Effector memory CD8-positive, alpha-beta T cell (primary cell): ENCODE measurements around the gene KCNQ1.

Experiments
- ATAC-seq: fragments of 150-1000 bp; cut with Tn5 transposase; replicated peaks from 2 replicates; pipeline ENCODE4 v1.10.0; 2021; ENCODE audit warnings: mild to moderate bottlenecking, moderate library complexity
- DNase-seq, 3 experiments: peaks; one replicate each; pipeline ENCODE4 v3.0.0; 2021
- H3K27ac Mint-ChIP-seq, 2 donors: one replicate each; pipeline ENCODE4 v1.8.0; 2022; ENCODE audit warnings: mild to moderate bottlenecking in 2 of 2, mixed read lengths in 2 of 2, moderate library complexity in 2 of 2
- H3K27me3 Mint-ChIP-seq, 2 donors: one replicate each; pipeline ENCODE4 v1.8.0; 2022; ENCODE audit warnings: mixed read lengths in 2 of 2
- H3K36me3 Mint-ChIP-seq: one replicate; pipeline ENCODE4 v1.8.0; 2022; ENCODE audit warnings: mild to moderate bottlenecking, moderate library complexity, mixed read lengths; ENCODE audit not compliant: insufficient read depth
- H3K4me1 Mint-ChIP-seq, 2 donors: one replicate each; pipeline ENCODE4 v1.8.0; 2022; ENCODE audit warnings: low read depth in 2 of 2, mixed read lengths in 2 of 2
- H3K4me3 Mint-ChIP-seq, 2 donors: one replicate each; pipeline ENCODE4 v1.8.0; 2022; ENCODE audit warnings: mild to moderate bottlenecking in 2 of 2, mixed read lengths in 2 of 2, moderate library complexity in 2 of 2
- H3K9me3 Mint-ChIP-seq, 2 donors: one replicate each; pipeline ENCODE4 v1.8.0; 2022; ENCODE audit warnings: mixed read lengths in 2 of 2

Gene KCNQ1

GRCh38 chr11:2402890-2403645, 41.7 kb upstream of the KCNQ1 start:
- Mint-ChIP-seq H3K27me3 (no peaks in the 10 kb centered on the region), H3K9me3 (no peaks in the 10 kb centered on the region), H3K4me1 (peaks cover 0 to 14% of the 10 kb centered on the region in 2 donors), H3K27ac (no peak overlapping the region), H3K36me3 (peaks cover 53% of the 10 kb centered on the region), H3K4me3 (peak overlapping the region; percentile 37 to 46)
- ATAC-seq (no peak), DNase-seq (no peak)

DNA sequence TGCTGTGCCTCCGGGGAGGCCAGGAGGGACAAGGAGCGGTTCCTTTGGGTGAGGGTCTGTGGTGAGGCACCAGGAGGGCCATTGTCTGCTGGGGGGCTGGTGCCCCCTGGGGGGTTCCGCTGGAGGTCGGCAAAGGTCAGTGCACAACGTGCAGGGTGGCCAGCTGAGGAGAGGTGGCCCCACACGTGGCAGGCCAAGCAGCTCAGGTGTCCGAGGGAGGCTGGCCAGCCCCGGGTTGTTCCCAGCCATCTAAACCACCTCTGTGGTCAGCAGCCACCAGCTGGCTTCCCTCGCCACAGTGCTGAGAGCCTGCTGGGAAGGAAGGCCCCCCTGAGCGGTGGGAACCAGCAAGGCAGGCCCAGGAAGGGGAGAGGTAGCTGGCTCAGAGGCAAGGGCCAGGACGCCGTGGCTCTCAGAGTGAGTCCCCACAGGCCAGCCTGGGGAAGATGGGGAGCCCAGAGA, 40.0 kb upstream of the KCNQ1 start:
- ATAC-seq (no peak), DNase-seq (no peak)
- Mint-ChIP-seq H3K9me3 (no peaks in the 10 kb centered on the region), H3K27me3 (no peaks in the 10 kb centered on the region), H3K36me3 (peaks cover 40% of the 10 kb centered on the region), H3K4me1 (peaks cover 0 to 8% of the 10 kb centered on the region in 2 donors), H3K4me3 (no peak overlapping the region), H3K27ac (peak overlapping the region in 1 of 2 donors; percentile 70)

GRCh38 chr11:2406451-2406850, 38.4 kb upstream of the KCNQ1 start:
- ATAC-seq (no peak), DNase-seq (no peak)
- H3K27me3 Mint-ChIP-seq = no peaks in the 10 kb centered on the region
- H3K36me3 Mint-ChIP-seq = peaks cover 31% of the 10 kb centered on the region
- peaks cover 0 to 3% of the 10 kb centered on the region in 2 donors for H3K4me1 Mint-ChIP-seq
- no peak overlapping the region for H3K4me3 Mint-ChIP-seq
- H3K9me3 Mint-ChIP-seq = no peaks in the 10 kb centered on the region
- no peak overlapping the region for H3K27ac Mint-ChIP-seq

DNA sequence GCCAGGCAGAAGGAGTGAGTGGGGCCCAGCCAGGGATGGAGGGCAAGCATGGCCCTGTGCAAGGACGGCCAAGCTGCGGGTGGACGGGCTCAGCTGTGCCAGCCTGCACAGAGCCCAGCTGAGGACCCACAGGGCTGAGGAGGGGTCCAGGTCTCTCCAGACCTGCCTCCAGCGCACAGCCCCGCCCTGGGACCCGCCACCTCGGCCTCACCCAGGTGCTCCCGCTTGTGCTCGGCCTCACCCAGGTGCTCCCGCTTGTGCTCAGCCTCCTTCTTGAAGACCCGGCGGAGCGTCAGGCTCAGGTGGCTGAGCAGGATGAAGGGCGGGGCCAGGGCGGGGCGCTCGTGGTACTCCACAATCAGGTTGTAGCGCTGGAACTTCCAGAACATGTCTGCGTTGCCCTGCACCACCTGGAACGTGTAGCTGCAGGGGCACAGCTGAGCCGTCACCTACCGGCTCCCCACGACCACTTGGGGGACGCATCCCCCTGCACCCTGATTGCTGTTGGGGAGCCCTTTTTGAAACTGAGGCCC, 37.9 kb upstream of the KCNQ1 start:
- no peak overlapping the region for H3K4me3 Mint-ChIP-seq
- H3K36me3 Mint-ChIP-seq = peaks cover 26% of the 10 kb centered on the region
- H3K27ac Mint-ChIP-seq = peak overlapping the region in 1 of 2 donors; percentile 67
- DNase-seq (no peak), ATAC-seq (no peak)
- H3K9me3 Mint-ChIP-seq = no peaks in the 10 kb centered on the region
- H3K27me3 Mint-ChIP-seq = no peaks in the 10 kb centered on the region
- peaks cover 0 to 3% of the 10 kb centered on the region in 2 donors for H3K4me1 Mint-ChIP-seq

- ATAC-seq = no peak
- Mint-ChIP-seq H3K4me1 (peaks cover 0 to 4% of the 10 kb centered on the region in 2 donors), H3K27ac (no peak overlapping the region), H3K9me3 (no peaks in the 10 kb centered on the region), H3K4me3 (no peak overlapping the region), H3K36me3 (peaks cover 13% of the 10 kb centered on the region), H3K27me3 (no peaks in the 10 kb centered on the region)
- no peak for DNase-seq
Measured at GRCh38 chr11:2408671-2409070, 36.1 kb upstream of the KCNQ1 start.

GRCh38 chr11:2409126-2409525, 35.7 kb upstream of the KCNQ1 start:
- Mint-ChIP-seq H3K4me1 (peaks cover 0 to 2% of the 10 kb centered on the region in 2 donors), H3K4me3 (no peak overlapping the region), H3K36me3 (peaks cover 9% of the 10 kb centered on the region), H3K27ac (no peak overlapping the region), H3K9me3 (no peaks in the 10 kb centered on the region), H3K27me3 (no peaks in the 10 kb centered on the region)
- DNase-seq (no peak), ATAC-seq (no peak)

DNA sequence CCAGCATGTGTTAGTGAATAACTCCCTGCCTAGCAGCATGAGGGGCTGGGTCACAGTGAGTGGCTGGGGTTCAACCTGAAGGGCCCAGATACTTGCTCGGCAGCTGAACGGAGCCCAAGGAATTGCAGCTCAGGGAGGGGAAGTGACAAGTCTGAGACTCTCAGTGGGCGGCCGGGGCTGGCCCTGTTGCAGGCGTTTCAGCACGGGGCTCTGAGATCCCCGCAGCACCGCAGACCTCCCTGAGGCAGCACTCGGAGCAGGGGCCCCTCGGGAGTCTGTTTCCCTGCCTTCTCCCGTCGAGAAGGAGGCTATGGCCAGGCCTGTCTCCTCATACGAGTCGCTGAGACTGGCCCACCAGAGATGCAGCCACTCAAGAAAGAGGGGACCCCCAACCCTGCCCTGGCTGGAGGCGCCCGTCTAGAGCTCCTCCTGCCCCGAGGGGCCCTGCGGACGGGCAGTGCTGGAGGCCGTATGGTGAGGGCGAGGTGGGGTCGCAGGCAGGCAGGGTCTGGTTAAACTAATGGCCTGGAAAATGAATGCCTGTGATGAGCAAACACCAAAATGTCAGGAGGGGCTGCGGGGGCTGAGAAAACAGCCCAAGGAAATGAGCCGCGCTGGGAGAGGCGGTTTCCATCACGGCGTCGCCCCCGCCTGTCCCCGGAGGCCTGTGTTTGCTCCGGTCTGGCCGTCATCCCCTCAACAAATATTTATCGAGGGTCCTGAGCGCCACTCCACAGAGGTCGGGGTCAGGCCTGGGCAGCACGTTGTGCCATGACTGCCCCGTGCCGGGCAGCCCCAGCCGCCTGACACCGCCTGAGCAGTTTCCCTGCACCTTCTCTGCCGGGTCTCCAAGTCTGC, 35.0 kb upstream of the KCNQ1 start:
- Mint-ChIP-seq H3K9me3 (no peaks in the 10 kb centered on the region), H3K27ac (no peak overlapping the region), H3K27me3 (no peaks in the 10 kb centered on the region), H3K4me1 (peaks cover 0 to 2% of the 10 kb centered on the region in 2 donors), H3K4me3 (no peak overlapping the region), H3K36me3 (peaks cover 6% of the 10 kb centered on the region)
- ATAC-seq (no peak), DNase-seq (no peak)

GRCh38 chr11:2410616-2411015, 34.2 kb upstream of the KCNQ1 start:
- ATAC-seq (no peak), DNase-seq (no peak)
- Mint-ChIP-seq H3K9me3 (no peaks in the 10 kb centered on the region), H3K27ac (no peak overlapping the region), H3K4me3 (no peak overlapping the region), H3K36me3 (peaks cover 2% of the 10 kb centered on the region), H3K4me1 (peaks cover 0 to 2% of the 10 kb centered on the region in 2 donors), H3K27me3 (no peaks in the 10 kb centered on the region)

- Mint-ChIP-seq H3K27me3 (no peaks in the 10 kb centered on the region), H3K27ac (peak overlapping the region in 1 of 2 donors; percentile 62), H3K36me3 (peaks cover 2% of the 10 kb centered on the region), H3K4me3 (no peak overlapping the region), H3K9me3 (no peaks in the 10 kb centered on the region), H3K4me1 (peaks cover 0 to 2% of the 10 kb centered on the region in 2 donors)
- DNase-seq = no peak
- ATAC-seq = no peak
Measured at GRCh38 chr11:2411446-2412305, 33.1 kb upstream of the KCNQ1 start.

DNA sequence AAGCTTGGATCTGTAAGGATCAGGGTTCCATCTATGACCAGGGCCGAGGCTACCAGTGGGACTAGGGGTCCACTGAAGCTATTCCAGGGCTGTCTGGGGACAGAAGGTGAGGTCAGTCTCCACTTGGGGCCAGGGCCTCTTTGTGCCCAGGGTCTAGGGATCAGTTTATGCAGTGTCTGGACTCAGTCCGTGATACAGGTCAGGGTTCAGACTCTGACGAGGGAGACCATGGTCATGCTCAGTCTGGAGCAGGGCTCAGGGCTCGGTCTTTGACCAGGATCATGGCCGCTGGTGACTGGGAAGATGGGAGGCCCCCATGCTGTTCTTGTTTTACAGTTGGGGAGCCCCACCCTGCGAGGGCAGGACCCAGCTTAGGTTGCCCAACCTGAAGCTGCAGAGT, 32.5 kb upstream of the KCNQ1 start:
- Mint-ChIP-seq H3K27ac (no peak overlapping the region), H3K9me3 (no peaks in the 10 kb centered on the region), H3K27me3 (no peaks in the 10 kb centered on the region), H3K4me3 (no peak overlapping the region), H3K36me3 (peaks cover 2% of the 10 kb centered on the region), H3K4me1 (peaks cover 0 to 2% of the 10 kb centered on the region in 2 donors)
- ATAC-seq (no peak), DNase-seq (no peak)

DNA sequence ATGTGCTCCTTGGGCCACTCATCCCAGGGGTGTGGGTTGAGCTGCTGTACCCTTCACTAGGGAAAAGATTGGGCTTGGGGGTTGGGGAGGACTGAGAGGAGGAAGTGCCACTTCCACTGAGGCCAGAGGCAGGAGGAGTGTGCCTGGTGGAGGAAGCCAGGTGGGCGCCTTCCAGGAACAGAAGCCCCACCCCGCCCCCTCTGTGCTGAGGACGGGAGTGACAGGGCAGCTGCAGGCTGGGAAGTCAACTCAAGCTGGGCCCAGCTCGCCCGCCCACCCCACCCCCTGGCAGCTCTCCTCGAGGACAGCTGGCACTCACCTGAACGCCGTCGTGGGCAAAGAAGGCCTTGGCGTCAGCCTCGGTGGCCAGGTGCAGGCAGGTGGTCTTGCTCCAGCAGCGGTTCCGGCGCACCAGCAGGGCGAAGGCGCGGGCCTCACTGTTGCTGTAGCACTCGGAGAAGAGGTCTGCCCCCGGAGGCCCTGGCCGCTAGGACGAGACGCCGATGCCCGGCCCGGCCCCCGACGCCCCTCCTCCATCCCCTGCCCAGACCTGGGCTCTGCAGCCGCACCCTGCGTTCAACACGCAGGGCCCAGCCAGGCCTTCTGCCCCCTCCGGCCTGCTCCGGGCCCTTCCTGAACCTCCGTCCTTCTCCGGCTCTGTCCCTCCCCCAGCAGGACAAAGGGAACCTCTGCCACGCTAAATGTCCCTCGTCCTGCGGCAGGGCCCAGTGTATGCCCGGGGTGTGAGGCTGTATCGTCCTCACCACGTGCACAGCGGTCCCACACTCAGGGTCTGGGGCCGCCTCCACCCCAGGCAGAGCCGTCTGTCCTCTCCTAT, 30.8 kb upstream of the KCNQ1 start:
- no peak for ATAC-seq
- peaks cover 0 to 2% of the 10 kb centered on the region in 2 donors for H3K4me1 Mint-ChIP-seq

DNA sequence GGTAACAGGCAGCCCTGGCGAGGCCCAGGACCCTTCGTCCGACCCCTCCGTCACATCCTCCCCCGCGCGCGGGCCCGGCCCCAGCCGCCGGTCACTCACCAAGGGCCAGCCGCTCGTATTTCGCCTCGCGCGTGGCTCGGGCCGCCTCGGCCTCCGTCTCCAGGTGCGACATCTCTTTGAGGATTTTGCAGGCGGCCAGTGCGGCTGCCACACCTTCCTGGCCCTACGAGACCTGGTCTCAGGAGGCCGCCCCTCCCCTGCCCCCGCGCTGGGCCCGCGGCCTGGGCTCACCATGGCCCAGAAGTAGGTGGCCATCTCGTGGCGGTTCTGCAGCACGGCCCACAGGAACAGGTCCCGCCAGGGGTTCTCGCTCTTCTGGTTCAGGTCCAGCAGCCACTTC, 30.2 kb upstream of the KCNQ1 start:
- Mint-ChIP-seq H3K4me3 (no peak overlapping the region), H3K27me3 (no peaks in the 10 kb centered on the region), H3K36me3 (peaks cover 2% of the 10 kb centered on the region), H3K4me1 (peaks cover 0 to 2% of the 10 kb centered on the region in 2 donors), H3K27ac (no peak overlapping the region), H3K9me3 (no peaks in the 10 kb centered on the region)
- ATAC-seq (no peak), DNase-seq (no peak)

More for the DNA sequence above, 30.8 kb upstream of the KCNQ1 start:
- no peaks in the 10 kb centered on the region for H3K9me3 Mint-ChIP-seq
- H3K27ac Mint-ChIP-seq = no peak overlapping the region
- H3K4me3 Mint-ChIP-seq = no peak overlapping the region
- no peaks in the 10 kb centered on the region for H3K27me3 Mint-ChIP-seq
- DNase-seq = no peak
- H3K36me3 Mint-ChIP-seq = peaks cover 2% of the 10 kb centered on the region
